ENCODE results near the gene ARHGAP15. TPM values are rescaled to one million over a fixed set of nuclear protein-coding genes. Genes with fewer than 3 reads are reported as not detected.

The ARHGAP15 gene
- total and polyA plus RNA-seq, 2 donors from 2014 or later: 5.7 to 23.1 TPM

DNA sequence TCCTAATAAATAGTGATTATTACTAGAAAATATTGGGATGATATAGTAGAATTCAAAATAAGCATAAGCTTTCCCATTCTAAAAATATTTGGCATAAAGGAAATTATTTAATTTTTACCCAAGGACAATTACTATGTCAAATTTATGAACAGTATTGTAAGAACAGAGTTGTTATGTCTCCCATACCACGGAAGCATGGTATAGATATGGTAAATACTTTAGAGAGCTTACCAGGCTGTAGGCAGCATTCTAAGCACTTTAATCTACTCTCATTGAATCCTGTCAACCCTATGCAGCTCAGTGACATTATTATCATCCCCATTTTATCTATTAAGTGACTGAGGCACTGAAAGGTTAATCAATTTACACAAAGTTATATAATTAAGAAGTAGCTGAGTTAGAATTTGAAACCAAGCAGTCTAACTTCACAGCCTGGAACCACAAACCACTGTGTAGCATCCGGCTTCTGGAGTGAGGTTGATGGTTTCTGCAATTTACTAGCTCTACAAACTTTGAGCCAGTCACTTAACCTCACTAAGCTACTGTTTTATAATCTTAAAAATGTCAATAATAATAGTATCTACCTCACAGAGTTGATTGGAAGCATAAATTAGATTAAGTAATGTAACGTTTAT lies 323.7 kb downstream of the ARHGAP15 start:
- H3K4me1 ChIP-seq (ENCODE audit: control insufficient read depth in 2 of 3, insufficient read depth in 2 of 3, low read depth in 1 of 3, low read length in 3 of 3): no peaks in the 10 kb centered on the region
- H3K9ac ChIP-seq (ENCODE audit: low read length in 3 of 3): no peak overlapping the region
- H3K9me3 ChIP-seq (ENCODE audit: control insufficient read depth in 2 of 3, insufficient read depth in 1 of 3, low read length in 3 of 3): no peaks in the 10 kb centered on the region
- intact Hi-C loops (cut with DNase I): no loop called here
- TF ChIP-seq, protein P1, sequence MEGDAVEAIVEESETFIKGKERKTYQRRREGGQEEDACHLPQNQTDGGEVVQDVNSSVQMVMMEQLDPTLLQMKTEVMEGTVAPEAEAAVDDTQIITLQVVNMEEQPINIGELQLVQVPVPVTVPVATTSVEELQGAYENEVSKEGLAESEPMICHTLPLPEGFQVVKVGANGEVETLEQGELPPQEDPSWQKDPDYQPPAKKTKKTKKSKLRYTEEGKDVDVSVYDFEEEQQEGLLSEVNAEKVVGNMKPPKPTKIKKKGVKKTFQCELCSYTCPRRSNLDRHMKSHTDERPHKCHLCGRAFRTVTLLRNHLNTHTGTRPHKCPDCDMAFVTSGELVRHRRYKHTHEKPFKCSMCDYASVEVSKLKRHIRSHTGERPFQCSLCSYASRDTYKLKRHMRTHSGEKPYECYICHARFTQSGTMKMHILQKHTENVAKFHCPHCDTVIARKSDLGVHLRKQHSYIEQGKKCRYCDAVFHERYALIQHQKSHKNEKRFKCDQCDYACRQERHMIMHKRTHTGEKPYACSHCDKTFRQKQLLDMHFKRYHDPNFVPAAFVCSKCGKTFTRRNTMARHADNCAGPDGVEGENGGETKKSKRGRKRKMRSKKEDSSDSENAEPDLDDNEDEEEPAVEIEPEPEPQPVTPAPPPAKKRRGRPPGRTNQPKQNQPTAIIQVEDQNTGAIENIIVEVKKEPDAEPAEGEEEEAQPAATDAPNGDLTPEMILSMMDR (IDR thresholded peaks at IDR 0.05; ENCODE audit: borderline replicate concordance, extremely low read depth, insufficient read depth): no peak
- DNase-seq (no peak), FAIRE-seq (no peak)
- H3K27me3 ChIP-seq (ENCODE audit: control insufficient read depth, insufficient read depth, low read length): no peaks in the 10 kb centered on the region
- H3K36me3 ChIP-seq (ENCODE audit: control insufficient read depth in 2 of 3, insufficient read depth in 3 of 3, low read length in 3 of 3): no peaks in the 10 kb centered on the region
- no peak overlapping the region for H3K27ac ChIP-seq (ENCODE audit: low read depth in 2 of 2, low read length in 2 of 2)
- H3K4me3 ChIP-seq (ENCODE audit: low read length in 3 of 3): no peak overlapping the region

DNA sequence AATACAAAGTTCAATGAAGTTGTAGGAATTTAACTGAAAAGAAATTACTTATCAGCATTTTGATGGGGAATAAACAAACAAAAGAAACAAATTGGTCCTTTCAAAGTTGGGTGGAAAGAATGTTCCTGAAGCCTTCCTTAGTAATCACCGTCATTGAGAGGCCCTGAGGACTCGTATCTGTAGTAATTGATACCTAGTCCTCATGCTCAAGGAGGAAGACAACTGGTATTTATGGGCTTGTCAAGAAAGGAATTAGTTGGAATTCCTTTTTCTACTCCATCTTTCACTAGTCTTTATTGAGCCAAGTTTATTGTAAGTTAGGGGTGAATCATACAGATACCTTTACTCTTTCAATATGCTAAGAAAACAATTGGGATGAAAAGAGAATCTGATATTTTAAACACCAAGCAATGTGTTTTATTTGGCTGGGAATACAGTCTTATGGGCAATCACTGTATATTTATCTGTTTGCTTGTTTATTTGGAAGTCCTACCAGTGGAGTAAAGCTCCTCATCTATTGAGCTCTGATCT lies 324.8 kb downstream of the ARHGAP15 start:
- H3K9me3 ChIP-seq (ENCODE audit: control insufficient read depth in 2 of 3, insufficient read depth in 1 of 3, low read length in 3 of 3): no peaks in the 10 kb centered on the region
- H3K4me1 ChIP-seq (ENCODE audit: control insufficient read depth in 2 of 3, insufficient read depth in 2 of 3, low read depth in 1 of 3, low read length in 3 of 3): no peaks in the 10 kb centered on the region
- no peaks in the 10 kb centered on the region for H3K27me3 ChIP-seq (ENCODE audit: control insufficient read depth, insufficient read depth, low read length)
- no peaks in the 10 kb centered on the region for H3K36me3 ChIP-seq (ENCODE audit: control insufficient read depth in 2 of 3, insufficient read depth in 3 of 3, low read length in 3 of 3)
- TF ChIP-seq, protein P1 (IDR thresholded peaks at IDR 0.05; ENCODE audit: borderline replicate concordance, extremely low read depth, insufficient read depth): no peak
- H3K9ac ChIP-seq (ENCODE audit: low read length in 3 of 3): no peak overlapping the region
- FAIRE-seq (no peak), DNase-seq (no peak)
- intact Hi-C loops (cut with DNase I): no loop called here
- no peak overlapping the region for H3K4me3 ChIP-seq (ENCODE audit: low read length in 3 of 3)
- H3K27ac ChIP-seq (ENCODE audit: low read depth in 2 of 2, low read length in 2 of 2): no peak overlapping the region

DNA sequence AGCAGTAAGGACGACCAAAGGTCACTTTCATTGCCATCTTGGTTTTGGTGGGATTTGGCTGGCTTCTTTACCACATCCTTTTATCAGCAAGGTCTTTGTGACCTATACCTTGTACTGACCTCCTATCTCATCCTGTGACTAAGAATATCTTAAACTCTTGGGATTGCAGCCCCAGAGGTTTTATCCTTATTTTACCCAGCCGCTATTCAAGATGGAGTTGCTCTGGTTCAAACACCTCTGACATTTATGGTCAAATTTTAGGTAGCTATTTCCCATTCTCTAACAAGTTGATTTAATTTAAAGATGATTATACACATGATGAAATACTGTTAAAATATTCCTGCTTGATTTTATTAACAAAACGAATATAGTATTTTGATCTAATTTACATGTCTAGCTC lies 326.1 kb downstream of the ARHGAP15 start:
- intact Hi-C loops (cut with DNase I): no loop called here
- H3K4me1 ChIP-seq (ENCODE audit: control insufficient read depth in 2 of 3, insufficient read depth in 2 of 3, low read depth in 1 of 3, low read length in 3 of 3): no peaks in the 10 kb centered on the region
- no peak overlapping the region for H3K9ac ChIP-seq (ENCODE audit: low read length in 3 of 3)
- H3K36me3 ChIP-seq (ENCODE audit: control insufficient read depth in 2 of 3, insufficient read depth in 3 of 3, low read length in 3 of 3): no peaks in the 10 kb centered on the region
- H3K4me3 ChIP-seq (ENCODE audit: low read length in 3 of 3): no peak overlapping the region
- DNase-seq: no peak
- no peaks in the 10 kb centered on the region for H3K27me3 ChIP-seq (ENCODE audit: control insufficient read depth, insufficient read depth, low read length)
- TF ChIP-seq, protein P1 (IDR thresholded peaks at IDR 0.05; ENCODE audit: borderline replicate concordance, extremely low read depth, insufficient read depth): no peak
- no peak overlapping the region for H3K27ac ChIP-seq (ENCODE audit: low read depth in 2 of 2, low read length in 2 of 2)
- H3K9me3 ChIP-seq (ENCODE audit: control insufficient read depth in 2 of 3, insufficient read depth in 1 of 3, low read length in 3 of 3): no peaks in the 10 kb centered on the region
- FAIRE-seq: no peak

All from kidney (tissue), 14 donors.